ENCODE data around the gene ZIC2. TPM values are rescaled to one million over a fixed set of nuclear protein-coding genes. Genes with fewer than 3 reads are reported as not detected.

ZIC2 gene
- total RNA-seq, 1 donor, result not detected

DNA sequence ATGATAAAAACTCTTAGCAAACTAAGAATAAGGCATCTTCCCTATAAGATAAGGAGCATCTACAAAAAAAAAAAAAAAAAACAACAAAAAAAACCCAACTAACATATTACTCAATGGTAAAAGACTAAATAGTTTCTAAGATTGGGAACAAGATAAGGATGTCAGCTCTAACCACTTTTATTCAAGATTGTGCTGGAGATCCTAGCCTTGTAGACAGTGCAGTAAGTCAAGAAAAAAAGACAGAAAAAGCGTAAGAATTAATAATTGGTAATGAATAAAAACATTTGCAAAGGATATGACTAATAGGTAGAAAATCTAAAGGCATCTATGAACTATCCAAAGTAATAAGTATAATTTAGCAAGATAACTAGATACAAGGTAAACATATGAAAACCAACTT lies 33.0 kb downstream of the ZIC2 start:
- peak; percentile 30 for DNase-seq (ENCODE audit: insufficient read length, low spot score, missing footprints)
- Histone ChIP-seq H2AFZ (ENCODE audit: low read length) (no peak overlapping the region), H3K36me3 (ENCODE audit: insufficient read depth, low read length) (no peaks in the 10 kb centered on the region), H3K4me2 (ENCODE audit: insufficient read depth, low read length) (no peak overlapping the region), H3K79me2 (ENCODE audit: insufficient read depth, low read length) (no peaks in the 10 kb centered on the region), H3K27ac (ENCODE audit: low read depth, low read length) (no peak overlapping the region), H3K4me3 (ENCODE audit: insufficient read depth, low read length) (no peak overlapping the region), H3K9me3 (ENCODE audit: low read depth, low read length) (no peaks in the 10 kb centered on the region), H3K4me1 (ENCODE audit: insufficient read depth, low read length) (no peaks in the 10 kb centered on the region), H4K20me1 (ENCODE audit: insufficient read depth, low read length) (no peaks in the 10 kb centered on the region), H3K27me3 (ENCODE audit: insufficient read depth, low read length) (peaks cover 7% of the 10 kb centered on the region)
- TF ChIP-seq, protein P1, sequence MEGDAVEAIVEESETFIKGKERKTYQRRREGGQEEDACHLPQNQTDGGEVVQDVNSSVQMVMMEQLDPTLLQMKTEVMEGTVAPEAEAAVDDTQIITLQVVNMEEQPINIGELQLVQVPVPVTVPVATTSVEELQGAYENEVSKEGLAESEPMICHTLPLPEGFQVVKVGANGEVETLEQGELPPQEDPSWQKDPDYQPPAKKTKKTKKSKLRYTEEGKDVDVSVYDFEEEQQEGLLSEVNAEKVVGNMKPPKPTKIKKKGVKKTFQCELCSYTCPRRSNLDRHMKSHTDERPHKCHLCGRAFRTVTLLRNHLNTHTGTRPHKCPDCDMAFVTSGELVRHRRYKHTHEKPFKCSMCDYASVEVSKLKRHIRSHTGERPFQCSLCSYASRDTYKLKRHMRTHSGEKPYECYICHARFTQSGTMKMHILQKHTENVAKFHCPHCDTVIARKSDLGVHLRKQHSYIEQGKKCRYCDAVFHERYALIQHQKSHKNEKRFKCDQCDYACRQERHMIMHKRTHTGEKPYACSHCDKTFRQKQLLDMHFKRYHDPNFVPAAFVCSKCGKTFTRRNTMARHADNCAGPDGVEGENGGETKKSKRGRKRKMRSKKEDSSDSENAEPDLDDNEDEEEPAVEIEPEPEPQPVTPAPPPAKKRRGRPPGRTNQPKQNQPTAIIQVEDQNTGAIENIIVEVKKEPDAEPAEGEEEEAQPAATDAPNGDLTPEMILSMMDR (IDR thresholded peaks at IDR 0.05; ENCODE audit: extremely low read depth, low read depth, low read length), result no peak

DNA sequence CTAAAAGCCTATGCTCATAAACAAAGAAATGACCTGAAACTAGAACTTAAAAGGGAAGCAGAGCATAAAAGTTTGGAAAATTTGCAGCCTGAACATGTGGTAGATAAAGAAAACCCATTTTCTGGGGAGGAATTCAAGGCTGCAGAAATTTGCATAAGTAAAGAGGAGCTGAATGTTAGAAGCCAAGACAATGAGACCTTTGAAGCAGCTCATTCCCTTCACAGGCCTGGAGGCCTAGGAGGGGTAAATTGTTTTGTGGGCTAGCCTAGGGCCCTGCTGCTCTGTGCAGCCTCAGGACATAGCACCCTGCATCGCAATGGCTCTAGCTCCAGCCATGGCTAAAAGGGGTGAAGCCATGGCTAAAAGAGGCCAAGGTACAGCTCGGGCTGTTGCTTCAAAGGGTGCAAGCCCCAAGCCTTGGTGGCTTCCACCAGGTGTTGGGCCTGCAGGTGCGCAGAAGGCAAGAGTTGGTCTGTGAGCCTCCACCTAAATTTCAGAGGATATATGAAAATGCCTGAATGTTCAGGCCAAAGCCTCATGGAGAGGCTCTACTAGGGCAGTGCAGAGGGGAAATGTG lies 38.3 kb downstream of the ZIC2 start:
- Histone ChIP-seq H4K20me1 (ENCODE audit: insufficient read depth, low read length) (no peaks in the 10 kb centered on the region), H3K27me3 (ENCODE audit: insufficient read depth, low read length) (peaks cover 5% of the 10 kb centered on the region), H3K79me2 (ENCODE audit: insufficient read depth, low read length) (no peaks in the 10 kb centered on the region), H3K4me2 (ENCODE audit: insufficient read depth, low read length) (no peak overlapping the region), H3K27ac (ENCODE audit: low read depth, low read length) (no peak overlapping the region), H3K9me3 (ENCODE audit: low read depth, low read length) (no peaks in the 10 kb centered on the region), H3K36me3 (ENCODE audit: insufficient read depth, low read length) (no peaks in the 10 kb centered on the region), H3K4me3 (ENCODE audit: insufficient read depth, low read length) (no peak overlapping the region), H2AFZ (ENCODE audit: low read length) (no peak overlapping the region), H3K4me1 (ENCODE audit: insufficient read depth, low read length) (no peaks in the 10 kb centered on the region)
- DNase-seq (ENCODE audit: insufficient read length, low spot score, missing footprints), result no peak
- TF ChIP-seq, protein P1 (IDR thresholded peaks at IDR 0.05; ENCODE audit: extremely low read depth, low read depth, low read length), result no peak

DNA sequence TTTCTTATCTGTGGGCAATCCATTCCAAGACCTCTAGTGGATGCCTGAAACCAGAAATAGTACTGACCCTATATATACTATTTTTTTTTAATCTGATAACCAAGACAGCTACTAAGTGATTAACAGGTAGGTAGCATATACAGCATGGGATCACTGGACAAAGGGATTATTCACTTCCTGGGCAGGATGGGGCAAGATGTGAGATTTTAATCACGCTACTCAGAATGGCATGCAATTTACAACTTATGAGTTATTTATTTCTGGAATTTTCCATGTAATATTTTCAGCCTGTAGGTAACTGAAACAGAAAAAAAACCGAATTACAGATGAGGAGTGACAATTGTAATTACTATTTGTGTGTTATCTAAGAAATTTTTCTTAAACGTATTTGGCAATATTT lies 41.2 kb downstream of the ZIC2 start:
- TF ChIP-seq, protein P1 (IDR thresholded peaks at IDR 0.05; ENCODE audit: extremely low read depth, low read depth, low read length), result no peak

DNA sequence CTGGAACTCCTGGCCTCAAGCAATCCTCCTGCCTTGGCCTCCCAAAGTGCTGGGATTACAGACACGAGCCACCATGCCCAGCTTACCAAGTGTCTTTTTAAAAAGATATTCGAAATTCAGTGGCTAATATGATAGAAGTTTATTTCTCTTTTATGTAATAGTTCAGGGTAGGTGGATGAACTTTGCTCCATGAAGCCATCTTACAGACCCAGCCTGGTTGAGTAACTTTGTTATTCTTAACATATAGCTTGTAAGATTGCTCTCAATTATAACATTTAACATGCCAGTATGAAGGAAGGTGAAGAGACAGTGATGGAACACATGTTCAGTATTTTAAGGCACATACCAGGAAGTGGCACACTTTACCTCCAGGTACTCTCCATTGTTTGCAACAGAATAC lies 42.4 kb downstream of the ZIC2 start:
- Histone ChIP-seq H3K36me3 (ENCODE audit: insufficient read depth, low read length) (no peaks in the 10 kb centered on the region), H3K4me3 (ENCODE audit: insufficient read depth, low read length) (no peak overlapping the region), H3K27me3 (ENCODE audit: insufficient read depth, low read length) (no peaks in the 10 kb centered on the region), H3K9me3 (ENCODE audit: low read depth, low read length) (no peaks in the 10 kb centered on the region), H4K20me1 (ENCODE audit: insufficient read depth, low read length) (no peaks in the 10 kb centered on the region), H3K4me2 (ENCODE audit: insufficient read depth, low read length) (no peak overlapping the region), H3K27ac (ENCODE audit: low read depth, low read length) (no peak overlapping the region), H2AFZ (ENCODE audit: low read length) (no peak overlapping the region), H3K79me2 (ENCODE audit: insufficient read depth, low read length) (no peaks in the 10 kb centered on the region), H3K4me1 (ENCODE audit: insufficient read depth, low read length) (no peaks in the 10 kb centered on the region)
- peak; percentile 53 for DNase-seq (ENCODE audit: insufficient read length, low spot score, missing footprints)
- TF ChIP-seq, protein P1 (IDR thresholded peaks at IDR 0.05; ENCODE audit: extremely low read depth, low read depth, low read length), result no peak

More for the DNA sequence above, 41.2 kb downstream of the ZIC2 start:
- no peak overlapping the region for H3K4me2 ChIP-seq (ENCODE audit: insufficient read depth, low read length)
- H3K4me3 ChIP-seq (ENCODE audit: insufficient read depth, low read length), result no peak overlapping the region
- H4K20me1 ChIP-seq (ENCODE audit: insufficient read depth, low read length), result no peaks in the 10 kb centered on the region
- H3K79me2 ChIP-seq (ENCODE audit: insufficient read depth, low read length), result no peaks in the 10 kb centered on the region
- no peaks in the 10 kb centered on the region for H3K36me3 ChIP-seq (ENCODE audit: insufficient read depth, low read length)
- no peaks in the 10 kb centered on the region for H3K27me3 ChIP-seq (ENCODE audit: insufficient read depth, low read length)
- H3K4me1 ChIP-seq (ENCODE audit: insufficient read depth, low read length), result no peaks in the 10 kb centered on the region
- no peak for DNase-seq (ENCODE audit: insufficient read length, low spot score, missing footprints)
- no peaks in the 10 kb centered on the region for H3K9me3 ChIP-seq (ENCODE audit: low read depth, low read length)
- H2AFZ ChIP-seq (ENCODE audit: low read length), result no peak overlapping the region
- no peak overlapping the region for H3K27ac ChIP-seq (ENCODE audit: low read depth, low read length)

Measured in osteoblast (primary cell).